Measurements from ENCODE around the gene CSF2.

The CSF2 gene

DNA sequence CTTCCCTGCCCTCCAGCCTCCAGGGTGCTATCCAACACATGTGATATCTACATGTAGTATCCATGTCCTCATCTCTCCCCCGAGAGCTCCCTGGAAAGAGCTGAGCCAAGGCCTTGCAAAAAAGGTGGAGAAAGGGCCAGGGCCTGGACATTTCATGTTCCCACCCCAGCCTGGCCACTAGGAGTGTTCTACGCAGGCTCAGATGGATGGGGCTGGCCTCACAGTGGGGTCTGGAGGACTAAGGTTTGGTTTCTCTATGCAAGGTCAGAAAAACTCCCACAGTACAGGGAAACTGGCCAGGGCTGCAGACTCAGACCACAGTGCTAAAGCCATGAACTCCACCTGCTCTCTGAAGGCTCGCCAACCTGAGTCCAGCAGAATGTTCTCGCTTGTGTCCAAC lies 1.5 kb upstream of the CSF2 start:
- TF ChIP-seq EZH2 (optimal IDR thresholded peaks at IDR 0.05; ENCODE audit: low read depth, low read length) (no peak), EZH2phosphoT487 (IDR thresholded peaks at IDR 0.05; ENCODE audit: low read length) (no peak)
- TF ChIP-seq, protein P1, sequence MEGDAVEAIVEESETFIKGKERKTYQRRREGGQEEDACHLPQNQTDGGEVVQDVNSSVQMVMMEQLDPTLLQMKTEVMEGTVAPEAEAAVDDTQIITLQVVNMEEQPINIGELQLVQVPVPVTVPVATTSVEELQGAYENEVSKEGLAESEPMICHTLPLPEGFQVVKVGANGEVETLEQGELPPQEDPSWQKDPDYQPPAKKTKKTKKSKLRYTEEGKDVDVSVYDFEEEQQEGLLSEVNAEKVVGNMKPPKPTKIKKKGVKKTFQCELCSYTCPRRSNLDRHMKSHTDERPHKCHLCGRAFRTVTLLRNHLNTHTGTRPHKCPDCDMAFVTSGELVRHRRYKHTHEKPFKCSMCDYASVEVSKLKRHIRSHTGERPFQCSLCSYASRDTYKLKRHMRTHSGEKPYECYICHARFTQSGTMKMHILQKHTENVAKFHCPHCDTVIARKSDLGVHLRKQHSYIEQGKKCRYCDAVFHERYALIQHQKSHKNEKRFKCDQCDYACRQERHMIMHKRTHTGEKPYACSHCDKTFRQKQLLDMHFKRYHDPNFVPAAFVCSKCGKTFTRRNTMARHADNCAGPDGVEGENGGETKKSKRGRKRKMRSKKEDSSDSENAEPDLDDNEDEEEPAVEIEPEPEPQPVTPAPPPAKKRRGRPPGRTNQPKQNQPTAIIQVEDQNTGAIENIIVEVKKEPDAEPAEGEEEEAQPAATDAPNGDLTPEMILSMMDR (IDR thresholded peaks at IDR 0.05; ENCODE audit: low read length) = no peak
- H3K4me2 ChIP-seq (ENCODE audit: low read depth, low read length) = no peak overlapping the region
- no peak overlapping the region for H3K27ac ChIP-seq (ENCODE audit: low read length)
- no peaks in the 10 kb centered on the region for H3K27me3 ChIP-seq (replicated peaks; ENCODE audit: insufficient read depth, low read length)
- no peaks in the 10 kb centered on the region; the same call in 1 of the 2 replicates for H3F3A ChIP-seq (ENCODE audit: insufficient read depth, low read length)
- H3K79me2 ChIP-seq (ENCODE audit: low read length) = no peaks in the 10 kb centered on the region
- DNase-seq = no peak
- no peak overlapping the region for H2AFZ ChIP-seq (ENCODE audit: low read length)
- no peak overlapping the region for H3K4me3 ChIP-seq (ENCODE audit: low read length)
- H3K9me2 ChIP-seq (replicated peaks; ENCODE audit: insufficient read depth, low read length) = no peaks in the 10 kb centered on the region
- H3K36me3 ChIP-seq (replicated peaks; ENCODE audit: insufficient read depth, low read length) = no peaks in the 10 kb centered on the region
- H3K9me3 ChIP-seq (replicated peaks; ENCODE audit: insufficient read depth, low read length) = no peaks in the 10 kb centered on the region
- no peaks in the 10 kb centered on the region for H4K20me1 ChIP-seq (ENCODE audit: insufficient read depth, low read length)
- H3K4me1 ChIP-seq (ENCODE audit: low read length) = peaks cover 22% of the 10 kb centered on the region
- no peak overlapping the region for H3K9ac ChIP-seq (ENCODE audit: low read length)

DNA sequence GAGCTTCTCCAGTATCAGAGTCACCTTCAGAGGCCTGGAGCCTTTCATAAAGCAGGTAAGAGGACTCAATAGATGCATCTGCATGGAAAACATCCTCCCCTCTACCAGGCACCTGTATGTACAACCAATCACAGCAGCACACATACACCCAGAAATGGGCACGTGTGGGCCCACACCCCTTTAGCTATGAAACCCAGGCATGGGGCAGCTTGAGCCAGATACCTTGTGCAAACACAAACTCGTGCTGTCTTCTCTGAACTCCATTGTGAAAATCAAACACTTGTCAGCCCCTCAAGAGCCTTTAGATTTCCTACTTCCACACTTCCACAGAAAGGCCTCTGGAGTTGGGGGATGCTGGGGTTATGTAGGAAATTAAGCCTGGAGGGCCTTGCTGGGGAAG lies 1.1 kb upstream of the CSF2 start:
- Histone ChIP-seq H3K9ac (ENCODE audit: low read length) (no peak overlapping the region), H3K4me3 (ENCODE audit: low read length) (no peak overlapping the region), H3K9me2 (replicated peaks; ENCODE audit: insufficient read depth, low read length) (no peaks in the 10 kb centered on the region), H3K4me1 (ENCODE audit: low read length) (peaks cover 22% of the 10 kb centered on the region), H3F3A (ENCODE audit: insufficient read depth, low read length) (no peaks in the 10 kb centered on the region; the same call in 1 of the 2 replicates), H3K27me3 (replicated peaks; ENCODE audit: insufficient read depth, low read length) (no peaks in the 10 kb centered on the region), H4K20me1 (ENCODE audit: insufficient read depth, low read length) (no peaks in the 10 kb centered on the region), H3K79me2 (ENCODE audit: low read length) (no peaks in the 10 kb centered on the region), H2AFZ (ENCODE audit: low read length) (no peak overlapping the region), H3K4me2 (ENCODE audit: low read depth, low read length) (no peak overlapping the region), H3K36me3 (replicated peaks; ENCODE audit: insufficient read depth, low read length) (no peaks in the 10 kb centered on the region), H3K27ac (ENCODE audit: low read length) (no peak overlapping the region), H3K9me3 (replicated peaks; ENCODE audit: insufficient read depth, low read length) (no peaks in the 10 kb centered on the region)
- TF ChIP-seq EZH2 (optimal IDR thresholded peaks at IDR 0.05; ENCODE audit: low read depth, low read length) (no peak), EZH2phosphoT487 (IDR thresholded peaks at IDR 0.05; ENCODE audit: low read length) (no peak)
- TF ChIP-seq, protein P1 (IDR thresholded peaks at IDR 0.05; ENCODE audit: low read length) = no peak
- no peak for DNase-seq

DNA sequence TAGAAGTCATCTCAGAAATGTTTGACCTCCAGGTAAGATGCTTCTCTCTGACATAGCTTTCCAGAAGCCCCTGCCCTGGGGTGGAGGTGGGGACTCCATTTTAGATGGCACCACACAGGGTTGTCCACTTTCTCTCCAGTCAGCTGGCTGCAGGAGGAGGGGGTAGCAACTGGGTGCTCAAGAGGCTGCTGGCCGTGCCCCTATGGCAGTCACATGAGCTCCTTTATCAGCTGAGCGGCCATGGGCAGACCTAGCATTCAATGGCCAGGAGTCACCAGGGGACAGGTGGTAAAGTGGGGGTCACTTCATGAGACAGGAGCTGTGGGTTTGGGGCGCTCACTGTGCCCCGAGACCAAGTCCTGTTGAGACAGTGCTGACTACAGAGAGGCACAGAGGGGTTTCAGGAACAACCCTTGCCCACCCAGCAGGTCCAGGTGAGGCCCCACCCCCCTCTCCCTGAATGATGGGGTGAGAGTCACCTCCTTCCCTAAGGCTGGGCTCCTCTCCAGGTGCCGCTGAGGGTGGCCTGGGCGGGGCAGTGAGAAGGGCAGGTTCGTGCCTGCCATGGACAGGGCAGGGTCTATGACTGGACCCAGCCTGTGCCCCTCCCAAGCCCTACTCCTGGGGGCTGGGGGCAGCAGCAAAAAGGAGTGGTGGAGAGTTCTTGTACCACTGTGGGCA lies 642 bp downstream of the CSF2 start:
- no peak for TF ChIP-seq EZH2 (optimal IDR thresholded peaks at IDR 0.05; ENCODE audit: low read depth, low read length)
- TF ChIP-seq, protein P1 (IDR thresholded peaks at IDR 0.05; ENCODE audit: low read length) = no peak
- TF ChIP-seq EZH2phosphoT487 (IDR thresholded peaks at IDR 0.05; ENCODE audit: low read length) = no peak
- no peaks in the 10 kb centered on the region for H3K36me3 ChIP-seq (replicated peaks; ENCODE audit: insufficient read depth, low read length)
- no peaks in the 10 kb centered on the region for H3K9me2 ChIP-seq (replicated peaks; ENCODE audit: insufficient read depth, low read length)
- no peaks in the 10 kb centered on the region for H3K27me3 ChIP-seq (replicated peaks; ENCODE audit: insufficient read depth, low read length)
- H3K4me1 ChIP-seq (ENCODE audit: low read length) = peaks cover 22% of the 10 kb centered on the region
- H3K27ac ChIP-seq (ENCODE audit: low read length) = no peak overlapping the region
- no peak overlapping the region for H3K4me2 ChIP-seq (ENCODE audit: low read depth, low read length)
- H3K79me2 ChIP-seq (ENCODE audit: low read length) = no peaks in the 10 kb centered on the region
- no peak overlapping the region for H3K9ac ChIP-seq (ENCODE audit: low read length)
- no peaks in the 10 kb centered on the region for H4K20me1 ChIP-seq (ENCODE audit: insufficient read depth, low read length)
- no peaks in the 10 kb centered on the region for H3K9me3 ChIP-seq (replicated peaks; ENCODE audit: insufficient read depth, low read length)
- H3F3A ChIP-seq (ENCODE audit: insufficient read depth, low read length) = no peaks in the 10 kb centered on the region; the same call in 1 of the 2 replicates
- no peak for DNase-seq
- no peak overlapping the region for H2AFZ ChIP-seq (ENCODE audit: low read length)
- H3K4me3 ChIP-seq (ENCODE audit: low read length) = no peak overlapping the region
